GM21381 (cell line): ENCODE measurements around the gene SLC10A3.

Experiments used
- ATAC-seq: cut with Tn5 transposase; IDR thresholded peaks from one replicate; pipeline ENCODE4 v1.9.1; 2021; ENCODE audit warnings: mild to moderate bottlenecking, moderate library complexity; ENCODE audit not compliant: unreplicated experiment

SLC10A3 gene

DNA sequence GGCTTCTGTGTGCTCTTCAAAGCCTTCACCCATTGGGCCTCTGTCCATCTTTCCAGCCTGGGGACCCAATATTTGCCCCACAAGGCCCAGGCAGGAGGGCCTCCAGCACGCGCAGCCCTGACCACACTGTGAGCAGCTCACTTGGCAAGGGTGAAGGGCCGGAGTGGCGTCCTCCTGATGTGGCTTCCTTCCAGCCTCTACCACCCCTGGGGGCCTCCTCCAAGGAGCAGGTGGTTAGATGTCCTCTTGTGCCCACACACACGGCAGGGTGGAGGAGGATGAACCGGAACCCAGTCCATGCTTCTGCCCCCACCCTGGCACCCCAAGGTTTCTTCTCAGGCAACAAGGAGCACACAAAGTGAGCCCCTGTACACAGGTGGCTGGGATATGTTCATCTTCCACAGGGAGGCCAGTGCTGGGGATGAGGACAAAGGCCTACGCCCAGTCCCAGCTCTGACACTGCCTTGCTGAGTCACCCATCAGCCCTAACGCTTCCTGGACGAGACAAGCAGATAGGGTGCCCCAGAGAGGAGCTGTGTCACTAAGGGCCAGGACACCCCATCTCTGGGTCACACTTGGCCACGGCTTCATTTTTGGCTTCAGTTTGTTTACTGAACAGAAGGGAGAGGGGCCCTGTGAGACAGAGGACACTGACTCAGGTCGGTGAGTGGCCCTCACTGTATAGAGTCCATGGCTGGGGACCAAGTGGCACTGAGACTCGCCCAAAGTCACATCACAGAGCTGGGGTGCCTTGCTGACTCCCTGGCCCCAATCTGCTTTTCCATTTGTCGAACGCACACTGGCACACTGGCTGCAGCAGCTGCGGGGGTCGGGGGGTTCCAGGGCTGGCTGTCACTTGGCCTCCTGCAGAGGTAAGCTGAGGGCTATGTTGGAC lies 5.9 kb downstream of the SLC10A3 start:
- no peak for ATAC-seq

DNA sequence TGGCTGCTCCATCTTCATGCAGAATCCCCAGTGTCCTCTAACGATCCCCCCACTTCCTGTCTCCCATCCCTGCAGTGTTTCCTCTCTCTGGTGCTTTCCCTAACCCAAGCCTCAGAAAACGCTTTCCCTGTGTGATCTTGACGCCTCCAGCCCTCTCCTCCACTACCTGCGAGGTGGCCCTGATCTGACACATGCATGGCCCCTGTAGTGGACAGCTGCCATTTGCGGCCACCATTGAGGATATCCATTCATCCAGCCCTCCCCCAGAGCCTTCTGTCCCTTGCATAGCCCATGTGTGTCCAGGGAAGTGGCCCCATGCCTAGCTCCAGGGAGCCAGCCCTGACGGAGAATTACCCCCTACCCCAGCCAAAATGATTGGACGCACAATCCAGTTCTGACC lies 7.1 kb downstream of the SLC10A3 start:
- no peak for ATAC-seq

DNA sequence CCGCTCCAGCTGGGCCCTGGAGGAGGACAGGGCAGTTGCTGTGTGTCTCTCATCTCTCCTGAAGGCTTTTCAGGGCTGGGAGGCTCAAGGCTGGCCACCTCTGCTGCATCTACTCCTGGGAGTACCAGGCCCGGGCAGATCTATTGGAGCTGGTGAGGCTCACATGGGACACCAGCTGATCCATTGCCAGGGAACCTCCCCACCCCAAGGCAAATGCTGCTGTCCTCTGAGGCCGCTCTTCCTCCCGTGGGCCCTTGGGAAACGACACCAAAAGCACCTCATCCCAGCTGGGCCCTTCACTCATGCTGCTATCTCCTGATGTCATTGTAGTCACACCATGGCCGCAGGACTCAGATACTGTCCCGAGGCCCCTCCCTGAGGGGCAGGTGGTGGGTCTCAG lies 7.6 kb downstream of the SLC10A3 start:
- no peak for ATAC-seq

DNA sequence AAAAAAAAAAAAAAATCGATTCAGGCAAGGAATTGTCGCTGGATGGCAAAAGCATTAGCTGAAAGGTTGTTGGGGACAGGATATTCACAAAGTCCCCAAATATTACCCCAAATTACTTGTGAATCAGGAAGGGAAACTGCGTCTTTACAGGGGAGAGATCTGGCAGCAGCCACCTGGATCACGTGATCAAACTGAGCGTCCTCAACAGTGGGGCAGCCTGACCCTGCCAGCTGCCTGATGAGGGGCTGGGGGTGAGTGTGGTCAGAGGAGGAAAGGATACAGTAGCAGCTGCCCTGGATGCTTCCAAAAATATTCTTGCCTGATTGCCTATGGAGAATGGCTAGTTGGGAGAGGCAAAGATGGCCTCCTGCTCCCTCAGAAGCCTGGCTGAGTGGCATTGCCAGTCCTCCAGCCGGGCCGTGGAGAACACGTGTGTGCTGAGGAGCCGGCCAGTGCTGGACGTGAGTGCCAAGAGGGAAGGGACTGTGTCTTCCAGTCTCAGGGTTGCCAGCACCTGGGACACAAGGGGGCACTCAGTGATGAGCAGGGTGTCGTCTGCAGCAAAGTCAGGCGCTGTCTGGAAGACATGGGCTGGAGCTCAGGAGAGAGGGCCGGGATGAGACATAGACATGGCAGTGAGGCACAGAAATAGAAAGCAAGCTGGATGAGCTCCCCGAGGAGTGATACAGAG lies 8.4 kb downstream of the SLC10A3 start:
- ATAC-seq = no peak

DNA sequence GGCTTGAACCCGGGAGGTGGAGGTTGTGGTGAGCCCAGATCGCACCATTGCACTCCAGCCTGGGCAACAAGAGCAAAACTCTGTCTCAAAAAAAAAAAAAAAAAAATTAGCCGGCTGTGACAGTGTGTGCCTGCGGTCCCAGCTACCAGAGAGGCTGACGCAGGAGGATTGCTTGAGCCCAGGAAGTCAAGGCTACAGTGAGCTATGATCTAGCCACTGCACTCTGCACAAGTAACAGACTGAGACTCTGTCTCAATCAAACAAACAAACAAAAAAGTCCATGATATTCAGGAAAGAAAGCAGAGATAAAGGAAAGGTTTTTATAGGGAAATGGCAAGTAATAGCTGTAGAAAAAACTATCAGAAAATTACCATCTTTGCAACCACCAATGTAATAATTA lies 9.2 kb downstream of the SLC10A3 start:
- ATAC-seq = no peak

DNA sequence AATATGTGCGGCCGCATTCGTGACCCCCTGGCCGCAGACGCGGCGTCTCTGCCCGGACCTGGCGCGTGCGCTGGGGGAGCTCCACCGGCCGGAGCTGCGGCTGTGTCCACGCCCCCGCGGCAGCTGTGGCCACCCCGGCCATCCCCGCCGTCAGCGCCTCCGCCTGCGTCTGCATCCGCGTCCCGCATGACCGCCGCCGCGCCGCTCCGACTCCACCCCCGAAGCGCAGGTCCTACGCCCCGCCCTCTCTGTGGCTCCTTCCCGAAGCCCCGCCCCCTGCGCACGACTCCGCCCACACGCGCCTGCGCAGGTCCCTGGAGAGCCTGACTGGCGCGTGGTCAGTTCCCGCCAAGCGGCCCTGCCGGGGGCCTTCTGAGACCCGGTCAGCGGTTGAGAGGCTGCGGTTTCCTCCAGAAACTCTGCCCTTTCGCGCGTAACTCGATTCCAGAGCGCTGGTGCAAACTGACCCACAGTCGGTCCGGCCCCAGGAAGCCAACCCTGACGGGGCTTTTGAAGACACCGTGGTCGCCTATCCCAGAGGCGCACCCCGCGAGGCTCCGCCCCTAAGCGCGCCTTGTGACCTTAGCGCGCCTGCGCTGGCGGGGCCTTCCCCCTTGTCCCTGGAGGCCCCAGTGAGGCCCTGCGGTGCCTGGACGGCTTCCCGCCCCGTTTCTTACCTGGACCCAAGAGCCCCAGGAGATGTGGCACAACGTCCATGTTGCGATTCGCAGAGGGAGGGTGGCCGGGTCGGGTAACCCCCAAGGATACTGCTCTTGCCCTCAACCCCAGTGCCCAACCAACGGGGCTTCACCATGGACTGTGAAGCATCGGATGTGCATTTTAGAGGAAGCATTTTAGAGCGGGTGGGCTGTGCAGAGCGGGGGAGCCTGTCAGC lies 11.5 kb downstream of the SLC10A3 start, which contains the start of gene LAGE3:
TSS of gene LAGE3 (minus strand) at position 554 of the 895 bp plus-strand sequence. CDS start at position 188, 366 bp downstream.
- peak; percentile 86 for ATAC-seq

DNA sequence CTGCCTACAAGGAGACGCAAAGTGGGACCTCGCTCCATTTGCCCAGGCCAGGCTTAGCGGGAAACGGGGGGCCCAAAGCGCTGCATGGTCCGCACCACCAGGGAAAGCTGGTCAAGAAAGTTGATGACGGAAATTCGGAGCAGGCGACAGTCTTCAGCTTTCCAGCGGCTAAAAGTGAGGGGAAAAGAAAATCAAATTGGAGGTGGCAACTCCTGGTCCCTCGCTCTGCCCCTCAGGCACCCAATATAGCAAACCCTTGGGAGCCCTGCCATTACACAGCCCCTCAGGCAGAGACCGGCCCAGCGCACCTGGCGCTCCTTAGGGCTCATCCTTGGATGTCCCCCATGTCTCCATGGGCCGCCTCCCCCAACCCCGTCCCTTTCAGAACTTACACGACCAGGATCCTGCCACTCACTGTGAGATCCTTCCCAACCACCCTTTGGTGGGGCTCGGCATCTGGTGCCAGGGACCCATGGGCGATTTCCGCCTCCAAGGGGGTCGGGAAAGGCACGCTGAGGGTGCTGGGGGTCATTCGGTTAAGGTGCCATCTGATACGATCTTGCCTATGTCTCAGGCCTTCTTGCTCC lies 12.4 kb downstream of the SLC10A3 start:
- ATAC-seq = no peak

DNA sequence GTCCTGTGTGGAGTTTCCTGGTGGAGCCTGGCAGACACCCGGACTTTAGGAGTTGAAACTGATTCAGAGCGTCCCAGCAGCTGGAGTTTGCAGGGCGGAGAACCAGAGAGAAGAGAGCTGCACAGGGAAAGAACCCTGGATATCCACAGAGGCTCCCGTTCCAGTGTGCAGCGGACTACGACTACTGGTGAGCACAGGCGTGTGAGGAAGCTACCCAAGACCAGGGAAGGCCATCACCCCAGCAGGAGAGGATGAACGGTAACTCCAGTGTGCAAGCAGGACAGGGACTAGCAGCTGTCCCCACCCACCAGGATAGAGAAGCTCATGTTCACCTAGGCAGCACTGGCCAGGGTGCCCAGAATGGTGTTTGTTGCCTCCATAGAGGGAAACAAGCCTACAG lies 13.6 kb downstream of the SLC10A3 start:
- no peak for ATAC-seq

DNA sequence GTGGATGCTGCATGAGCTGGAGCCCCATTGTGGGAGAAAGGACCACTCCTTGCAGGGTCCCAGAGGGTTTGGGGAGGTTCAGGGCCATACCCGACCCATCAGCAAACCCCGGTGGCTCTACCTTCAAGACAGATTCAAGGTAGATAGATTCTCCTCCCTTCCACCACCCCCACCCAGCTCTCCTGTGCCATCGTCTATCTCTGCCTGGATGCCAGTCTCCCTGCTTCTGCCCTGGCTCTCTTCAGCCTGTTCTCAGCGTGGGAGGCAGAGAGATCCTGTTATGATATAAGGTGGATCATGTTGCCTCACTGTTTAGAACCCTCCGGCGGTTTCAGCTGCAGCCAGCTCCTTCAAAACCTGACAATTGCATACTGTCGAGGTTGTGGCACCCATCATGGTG lies 16.7 kb downstream of the SLC10A3 start:
- no peak for ATAC-seq

DNA sequence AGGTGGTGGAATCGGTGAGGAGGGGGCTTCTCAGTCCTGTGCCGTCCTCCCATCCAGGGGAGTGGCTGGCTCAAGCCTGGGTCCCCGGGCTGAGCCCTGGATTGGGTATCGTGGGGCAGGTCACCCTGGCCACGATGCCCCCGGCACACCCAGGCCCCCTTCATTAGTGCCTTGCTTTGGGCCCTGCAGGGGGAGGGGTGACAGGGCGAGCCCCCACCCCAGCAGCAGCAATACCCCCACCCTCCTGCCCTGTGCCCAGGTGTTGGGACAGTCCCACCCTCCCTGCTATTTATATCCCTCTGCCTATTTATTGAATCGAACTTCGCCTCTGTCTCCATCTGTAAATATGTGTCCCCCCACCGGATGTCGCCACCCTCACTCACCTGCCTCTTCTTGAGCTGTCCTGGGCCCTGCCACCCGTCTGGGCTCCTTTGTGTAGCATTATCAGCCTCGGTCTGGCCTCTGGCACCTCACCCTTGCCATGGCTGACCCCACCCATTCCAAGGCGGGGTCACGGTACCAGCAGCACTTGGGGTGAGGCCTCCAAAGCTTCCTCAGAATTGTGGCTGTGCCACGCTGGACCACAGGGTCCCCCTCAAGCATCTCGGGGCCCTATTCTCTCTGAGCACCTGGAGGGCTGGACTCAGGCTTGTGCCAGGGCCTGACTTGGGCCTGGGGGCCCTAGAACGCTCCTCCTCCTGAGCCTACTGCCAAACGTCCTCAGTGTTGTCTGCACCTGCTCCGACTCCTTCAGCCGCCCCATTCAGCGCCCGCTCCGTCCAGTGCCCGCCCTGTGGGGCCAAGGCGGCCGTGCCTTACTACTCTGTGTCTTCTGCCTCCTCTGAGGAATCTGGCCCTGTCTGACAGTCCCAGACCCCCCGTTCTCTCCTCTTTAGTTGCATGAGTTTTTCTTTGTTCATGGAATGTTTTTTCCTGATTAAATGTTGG lies 17.5 kb downstream of the SLC10A3 start:
- ATAC-seq = no peak

DNA sequence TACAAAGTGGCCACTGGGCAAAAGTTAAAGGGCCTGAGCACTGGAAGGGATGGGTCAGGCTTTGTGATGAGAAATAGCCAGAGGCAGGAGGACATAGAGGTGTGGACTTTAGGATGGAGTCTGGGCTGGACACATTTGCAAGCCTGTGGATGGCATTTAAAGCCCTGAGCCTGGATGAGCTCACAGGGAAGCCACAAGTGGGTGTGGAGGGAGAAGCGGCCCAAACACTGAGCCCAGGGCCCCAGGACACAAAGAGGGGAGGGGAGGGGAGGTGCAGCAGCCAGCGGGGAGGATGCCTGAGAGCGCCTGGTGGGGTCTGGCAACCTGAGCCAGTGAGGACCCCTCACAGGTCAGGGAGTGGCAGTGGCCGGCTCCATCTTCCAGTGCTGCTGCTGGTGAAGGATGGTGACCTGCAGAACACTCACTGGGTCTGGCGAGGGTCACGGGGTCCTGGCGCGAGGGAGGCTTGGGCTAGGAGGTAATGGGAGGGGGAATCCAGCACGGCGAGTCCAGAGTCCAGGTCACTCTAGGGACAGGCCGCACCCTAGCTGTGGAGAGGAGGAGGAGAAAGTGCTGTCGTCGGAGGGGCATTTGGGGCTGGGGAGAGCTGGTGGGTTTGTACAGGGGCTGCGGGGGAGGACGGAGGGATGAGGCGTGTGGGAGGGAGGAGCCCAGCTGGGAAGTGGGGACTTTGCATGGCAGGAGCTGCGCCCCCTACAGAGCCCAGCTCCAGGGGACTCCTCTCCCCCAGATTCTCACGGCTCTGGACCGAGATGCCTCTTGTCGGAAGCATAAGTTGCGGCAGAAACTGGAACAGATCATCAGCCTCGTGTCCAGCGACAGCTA lies 18.4 kb downstream of the SLC10A3 start:
- no peak for ATAC-seq

DNA sequence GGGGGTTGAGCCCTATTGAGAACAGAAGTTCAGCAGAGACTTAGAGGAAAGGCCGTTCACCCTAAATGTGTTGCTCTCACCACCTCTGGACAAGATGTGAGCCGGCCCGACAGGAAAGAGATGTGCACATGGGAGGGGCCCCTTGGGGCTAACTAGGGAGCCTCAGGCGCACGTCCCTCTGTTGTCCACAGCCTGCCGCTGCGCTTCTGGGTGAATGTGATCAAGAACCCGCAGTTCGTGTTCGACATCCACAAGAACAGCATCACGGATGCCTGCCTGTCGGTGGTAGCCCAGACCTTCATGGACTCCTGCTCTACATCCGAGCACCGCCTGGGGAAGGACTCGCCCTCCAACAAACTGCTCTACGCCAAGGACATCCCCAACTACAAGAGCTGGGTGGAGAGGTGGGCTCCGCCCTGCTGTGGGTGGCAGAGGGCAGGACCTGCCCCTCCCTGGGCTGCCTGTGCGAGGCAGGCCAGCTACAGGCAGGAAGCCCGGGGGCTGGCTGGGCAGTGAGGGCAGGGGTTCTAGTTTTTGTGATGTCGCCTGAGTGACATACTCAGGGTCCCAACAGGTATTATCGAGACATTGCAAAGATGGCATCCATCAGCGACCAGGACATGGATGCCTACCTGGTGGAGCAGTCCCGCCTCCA lies 19.4 kb downstream of the SLC10A3 start:
- no peak for ATAC-seq

DNA sequence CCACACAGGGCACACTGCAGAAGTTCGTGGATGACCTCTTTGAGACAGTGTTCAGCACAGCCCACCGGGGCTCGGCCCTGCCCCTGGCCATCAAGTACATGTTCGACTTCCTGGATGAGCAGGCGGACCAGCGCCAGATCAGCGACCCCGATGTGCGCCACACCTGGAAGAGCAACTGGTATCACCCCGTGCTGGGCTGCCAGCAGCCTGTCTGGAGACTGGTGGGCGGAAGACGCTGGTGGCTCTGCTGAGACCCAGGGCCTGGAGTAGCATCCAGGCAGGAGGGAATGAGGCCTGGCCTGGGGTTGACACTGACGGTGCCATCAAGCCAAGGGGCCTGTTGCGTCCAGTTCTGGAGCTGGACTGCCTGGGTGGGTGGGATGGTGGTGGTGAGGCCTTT lies 20.0 kb downstream of the SLC10A3 start:
- no peak for ATAC-seq

DNA sequence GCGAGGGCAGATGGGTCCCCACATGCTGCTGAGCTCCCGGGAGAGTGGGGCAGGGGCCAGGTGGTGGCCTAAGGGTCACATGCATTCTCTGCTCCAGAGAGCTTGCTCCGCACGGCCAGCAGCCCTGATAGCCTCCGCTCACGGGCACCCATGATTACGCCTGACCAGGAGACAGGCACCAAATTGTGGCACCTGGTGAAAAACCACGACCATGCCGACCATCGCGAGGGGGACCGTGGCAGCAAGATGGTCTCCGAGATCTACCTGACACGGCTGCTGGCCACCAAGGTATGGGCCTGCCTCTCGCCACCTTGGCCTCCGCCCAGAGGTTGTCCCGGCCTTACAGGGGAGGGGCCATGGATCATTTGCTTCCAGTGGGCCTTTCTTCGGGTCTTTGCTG lies 20.5 kb downstream of the SLC10A3 start:
- ATAC-seq = no peak

DNA sequence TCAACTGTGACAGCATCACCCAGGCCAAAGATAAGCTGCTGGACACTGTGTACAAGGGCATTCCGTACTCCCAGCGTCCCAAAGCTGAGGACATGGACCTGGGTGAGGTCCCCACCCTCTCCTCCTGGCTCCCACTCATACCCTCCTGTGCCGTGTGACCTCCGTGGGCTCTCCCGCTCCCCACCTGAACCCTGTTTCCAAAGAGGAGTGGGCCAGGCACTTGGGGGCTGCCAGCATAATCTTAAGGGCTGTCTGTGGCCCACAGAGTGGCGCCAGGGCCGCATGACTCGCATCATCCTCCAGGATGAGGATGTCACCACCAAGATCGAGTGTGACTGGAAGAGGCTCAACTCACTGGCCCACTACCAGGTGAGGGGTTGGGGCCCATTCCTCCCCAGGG lies 21.3 kb downstream of the SLC10A3 start:
- ATAC-seq = no peak

DNA sequence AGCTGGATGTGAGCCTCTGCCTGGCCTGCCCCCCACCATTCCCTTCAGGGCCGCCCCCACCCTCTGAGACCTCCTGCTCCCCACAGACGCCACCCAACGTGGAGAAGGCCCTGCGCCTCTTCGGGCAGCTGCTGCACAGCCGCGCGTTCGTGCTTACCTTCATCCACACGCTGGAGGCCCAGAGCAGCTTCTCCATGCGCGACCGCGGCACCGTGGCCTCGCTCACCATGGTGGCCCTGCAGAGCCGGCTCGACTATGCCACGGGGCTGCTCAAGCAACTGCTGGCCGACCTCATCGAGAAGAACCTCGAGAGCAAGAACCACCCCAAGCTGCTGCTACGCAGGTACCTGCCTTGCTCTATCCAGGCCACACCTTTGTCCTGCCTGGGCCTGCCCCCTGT lies 22.2 kb downstream of the SLC10A3 start:
- ATAC-seq = no peak

DNA sequence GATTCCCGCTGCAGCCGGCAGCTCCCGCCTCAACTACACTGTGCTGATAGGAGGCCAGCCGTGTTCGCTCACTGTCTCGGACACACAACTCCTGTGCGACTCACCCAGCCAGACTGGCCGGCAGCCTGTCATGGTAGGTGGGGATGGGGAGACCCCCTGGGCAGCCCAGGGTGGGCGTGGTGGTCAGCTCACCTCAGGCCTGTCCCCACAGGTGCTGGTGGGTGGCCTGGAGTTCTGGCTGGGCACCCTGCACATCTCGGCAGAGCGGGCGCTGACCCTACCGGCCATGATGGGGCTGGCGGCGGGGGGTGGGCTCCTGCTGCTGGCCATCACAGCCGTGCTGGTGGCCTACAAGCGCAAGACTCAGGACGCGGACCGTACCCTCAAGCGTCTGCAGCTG lies 22.9 kb downstream of the SLC10A3 start:
- ATAC-seq = no peak

DNA sequence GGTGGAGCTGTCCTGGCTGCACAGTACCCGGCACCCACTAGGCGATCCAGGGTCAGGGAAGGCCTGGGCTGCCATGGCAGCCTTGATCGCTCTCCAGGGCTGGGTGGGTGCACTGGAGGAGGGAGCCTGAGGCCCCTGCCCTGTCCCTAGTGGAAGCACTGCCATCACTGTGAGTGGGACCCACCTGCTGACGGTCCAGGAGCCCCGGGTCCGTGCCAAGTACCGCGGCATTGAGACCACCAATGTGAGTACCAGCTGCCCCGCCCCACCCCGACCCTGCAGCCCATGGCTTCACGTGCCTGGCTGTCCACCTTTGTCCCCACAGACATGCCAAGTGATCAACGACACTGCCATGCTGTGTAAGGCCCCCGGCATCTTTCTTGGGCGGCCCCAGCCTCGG lies 23.5 kb downstream of the SLC10A3 start:
- ATAC-seq = no peak
